ENCODE results near the gene STYXL1. TPM values are rescaled to one million over a fixed set of nuclear protein-coding genes. Genes with fewer than 3 reads are reported as not detected.

STYXL1 gene
- total RNA-seq, 4 donors from 2014 or later: 33.4 to 63.9 (median 42.2) TPM

- no peak overlapping the region for H3K4me3 ChIP-seq (ENCODE audit: low read depth, poor library complexity, severe bottlenecking)
- DNase-seq (ENCODE audit: low spot score in 2 of 2): no peak
- 88 to 96% methylated on average over 7 of the region's 7 CpGs for WGBS, 2 donors
- intact Hi-C loops (cut with DNase I; ENCODE audit: low total_unique reads): no loop called here
- no peak for TF ChIP-seq POLR2A (IDR thresholded peaks at IDR 0.05)
- no peak for TF ChIP-seq CTCF (IDR thresholded peaks at IDR 0.05)
Observed at GRCh38 chr7:75953431-75953830, 94.4 kb downstream of the STYXL1 start.

GRCh38 chr7:75951506-75951905, 96.3 kb downstream of the STYXL1 start:
- intact Hi-C loops (cut with DNase I; ENCODE audit: low total_unique reads): no loop called here
- no peak for TF ChIP-seq POLR2A (IDR thresholded peaks at IDR 0.05)
- TF ChIP-seq CTCF (IDR thresholded peaks at IDR 0.05): no peak
- WGBS, 2 donors: 66 to 74% methylated on average over 5 of the region's 5 CpGs
- H3K4me3 ChIP-seq (ENCODE audit: low read depth, poor library complexity, severe bottlenecking): no peak overlapping the region
- peak in 1 of 2 donors; percentile 51 for DNase-seq (ENCODE audit: low spot score in 2 of 2)

- intact Hi-C loops (cut with DNase I; ENCODE audit: low total_unique reads): no loop called here
- no peak for TF ChIP-seq CTCF (IDR thresholded peaks at IDR 0.05)
- TF ChIP-seq POLR2A (IDR thresholded peaks at IDR 0.05): no peak
- no peak overlapping the region for H3K4me3 ChIP-seq (ENCODE audit: low read depth, poor library complexity, severe bottlenecking)
- WGBS, 2 donors: 86% methylated on average over 15 of the region's 15 CpGs
- DNase-seq (ENCODE audit: low spot score in 2 of 2): no peak
Observed at GRCh38 chr7:75950111-75950681, 97.6 kb downstream of the STYXL1 start.

- WGBS, 2 donors: 54 to 63% methylated on average over 9 of the region's 9 CpGs
- no peak overlapping the region for H3K4me3 ChIP-seq (ENCODE audit: low read depth, poor library complexity, severe bottlenecking)
- TF ChIP-seq CTCF (IDR thresholded peaks at IDR 0.05) (no peak), POLR2A (IDR thresholded peaks at IDR 0.05) (no peak)
- DNase-seq (ENCODE audit: low spot score in 2 of 2): no peak
- intact Hi-C loops (cut with DNase I; ENCODE audit: low total_unique reads): no loop called here
Observed at GRCh38 chr7:75948179-75948578, 99.6 kb downstream of the STYXL1 start.

Other genes with a start within 250 kb of the STYXL1 start
- gene CCL24, start 234.2 kb downstream of the STYXL1 start, total RNA-seq: 1 to 10 TPM in 1 of 4 donors, under 1 TPM in 2, not detected in 1; 0.64 to 2.0 (median 0.72) TPM
- 10 to 100 TPM; 34.7 to 50.0 (median 41.4) TPM for gene RHBDD2, start 169.0 kb downstream of the STYXL1 start, total RNA-seq
- 100 to 1,000 TPM in 1 of 4 donors, 10 to 100 TPM in 3; 77.4 to 129 (median 97.0) TPM for gene POR, start 132.8 kb downstream of the STYXL1 start, total RNA-seq
- 10 to 100 TPM; 17.7 to 37.4 (median 27.6) TPM for gene TMEM120A, start 53.4 kb downstream of the STYXL1 start, total RNA-seq
- 100 to 1,000 TPM in 3 of 4 donors, 10 to 100 TPM in 1; 89.3 to 121 (median 110) TPM for gene MDH2, start 106 bp upstream of the STYXL1 start, total RNA-seq
- gene SRRM3, start 153.9 kb upstream of the STYXL1 start, total RNA-seq: 10 to 100 TPM in 1 of 4 donors, 1 to 10 TPM in 3; 7.5 to 12.3 (median 9.4) TPM